GM20431 (cell line): ENCODE data around the gene PPM1J.

ENCODE experiments used
- in situ Hi-C: fragments of 300-500 bp; cut with MseI, MboI; formaldehyde crosslinking; loops from one replicate; pipeline ENCODE4 v1.15.0; 2020; ENCODE audit warnings: low sequenced_read_pairs; ENCODE audit not compliant: unreplicated experiment

The PPM1J gene

DNA sequence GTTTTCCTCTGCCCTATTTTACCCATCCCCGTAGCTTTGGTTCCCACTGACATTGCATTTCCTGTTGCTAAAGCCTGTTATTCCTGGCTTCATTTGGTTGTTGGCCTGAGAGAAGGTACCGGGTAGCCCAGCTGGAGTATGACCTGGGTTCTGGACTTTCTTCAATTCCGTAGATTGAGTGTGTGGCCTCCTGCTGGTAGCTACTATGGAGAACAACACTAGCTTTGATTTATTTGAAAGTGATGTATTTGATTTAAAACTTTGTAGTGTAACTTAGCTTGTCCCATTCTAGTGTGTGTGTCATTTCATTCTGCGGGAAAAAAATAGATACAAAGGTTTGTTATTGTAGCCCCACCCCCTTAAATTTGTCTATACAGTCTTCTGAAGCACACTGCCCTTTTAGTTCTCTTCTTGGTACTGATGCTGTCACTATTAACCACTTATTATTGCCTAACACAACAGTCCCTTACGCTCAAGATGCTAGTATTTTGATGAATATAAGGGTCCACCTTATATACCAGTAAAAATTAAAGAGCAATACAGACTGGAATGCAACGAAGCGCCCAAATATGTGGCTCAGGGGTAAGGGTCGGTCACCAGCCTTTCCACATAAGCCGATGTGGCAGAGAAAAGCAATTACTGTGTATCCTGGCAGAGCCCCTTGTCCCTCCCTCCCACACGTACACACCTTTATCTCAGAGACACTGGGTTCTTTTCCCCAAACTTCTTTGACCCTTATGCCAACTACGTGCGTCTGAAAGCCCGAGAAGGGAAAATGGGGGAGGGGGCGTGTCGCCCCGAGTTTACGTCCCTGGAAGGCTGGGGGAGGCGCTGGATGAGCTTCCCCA, 41.3 kb downstream of the PPM1J start:
- in situ Hi-C loops, result no loop called here

DNA sequence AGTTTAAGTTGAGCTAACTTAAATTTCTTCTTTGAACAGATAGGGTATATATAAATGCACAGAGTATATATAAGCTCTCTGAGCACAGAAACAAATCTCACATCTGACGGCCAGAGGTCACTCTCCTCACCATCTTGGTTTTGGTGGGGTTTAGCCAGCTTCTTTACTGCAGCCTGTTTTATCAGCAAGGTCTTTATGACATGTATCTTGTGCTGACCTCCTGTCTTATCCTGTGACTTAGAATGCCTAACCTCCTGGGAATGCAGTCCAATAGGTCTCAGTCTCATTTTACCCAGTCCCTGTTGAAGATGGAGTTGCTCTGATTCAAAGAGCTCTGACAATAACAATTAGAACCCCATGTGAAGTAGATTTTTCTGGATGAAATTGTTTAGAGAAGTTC, 42.3 kb downstream of the PPM1J start:
- in situ Hi-C loops, result no loop called here

DNA sequence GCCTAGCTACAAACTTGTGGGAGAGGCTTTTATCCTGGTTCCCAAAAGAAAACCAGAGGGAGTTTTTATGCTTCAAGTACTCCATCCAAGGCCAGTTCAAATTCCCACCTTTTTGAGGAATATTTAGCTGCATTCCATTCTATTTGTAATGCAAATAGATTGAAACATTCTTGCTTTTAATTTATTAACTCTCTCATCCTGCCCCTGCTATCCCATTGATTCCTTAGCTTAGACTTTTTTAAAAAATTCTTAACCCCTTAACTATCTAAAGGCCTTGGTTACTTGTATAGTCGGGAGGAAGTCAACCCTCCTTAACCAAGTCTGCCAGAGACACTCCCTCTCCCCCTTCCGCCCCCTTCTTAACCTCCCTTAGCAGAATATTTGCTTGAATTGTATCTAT, 43.1 kb downstream of the PPM1J start:
- in situ Hi-C loops, result no loop called here

DNA sequence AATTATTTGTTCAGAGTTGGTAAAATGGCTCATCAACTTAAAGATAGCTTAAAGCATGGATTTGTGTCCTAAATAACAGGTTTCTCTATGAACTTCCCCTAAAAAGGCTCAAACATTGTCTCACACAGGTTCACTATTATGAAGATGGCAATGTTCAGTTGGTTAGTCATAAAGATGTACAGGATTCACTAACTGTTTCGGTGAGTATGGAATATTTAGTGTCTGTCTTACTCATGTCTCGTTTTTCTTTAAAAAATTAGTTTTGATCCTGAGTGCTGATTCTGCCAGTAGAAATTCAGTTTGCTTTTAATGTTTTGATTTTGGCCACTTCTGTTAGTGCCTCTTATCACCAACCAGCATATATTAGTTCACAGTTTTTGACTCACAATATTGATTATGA, 48.2 kb downstream of the PPM1J start:
- in situ Hi-C loops, result no loop called here

DNA sequence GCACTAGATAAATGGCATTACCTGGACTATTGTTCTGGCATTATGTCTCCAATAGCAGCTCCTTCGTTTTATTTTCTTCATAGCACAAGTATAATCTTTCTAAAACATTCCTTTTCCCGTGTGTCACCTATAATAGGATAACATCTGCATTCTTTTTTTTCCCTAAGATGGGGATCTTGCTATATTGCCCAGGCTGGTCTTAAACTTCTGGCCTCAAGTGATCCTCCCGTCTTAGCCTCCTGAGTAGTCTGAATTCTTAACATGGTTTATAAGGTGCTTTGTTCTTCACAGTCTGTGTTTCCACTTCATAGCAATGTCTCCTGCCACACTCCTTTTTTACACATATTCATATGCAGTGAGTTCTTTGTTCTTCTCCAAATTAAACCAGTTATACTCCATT, 49.3 kb downstream of the PPM1J start:
- in situ Hi-C loops, result no loop called here
